ENCODE data around the gene PTPRZ1. TPM values are rescaled to one million over a fixed set of nuclear protein-coding genes. Genes with fewer than 3 reads are reported as not detected.

Gene PTPRZ1
- total and polyA plus RNA-seq, 2 of the 13 experiments (the other 11 are each of a cell fraction or from before 2014, with no cell fraction given): not detected

DNA sequence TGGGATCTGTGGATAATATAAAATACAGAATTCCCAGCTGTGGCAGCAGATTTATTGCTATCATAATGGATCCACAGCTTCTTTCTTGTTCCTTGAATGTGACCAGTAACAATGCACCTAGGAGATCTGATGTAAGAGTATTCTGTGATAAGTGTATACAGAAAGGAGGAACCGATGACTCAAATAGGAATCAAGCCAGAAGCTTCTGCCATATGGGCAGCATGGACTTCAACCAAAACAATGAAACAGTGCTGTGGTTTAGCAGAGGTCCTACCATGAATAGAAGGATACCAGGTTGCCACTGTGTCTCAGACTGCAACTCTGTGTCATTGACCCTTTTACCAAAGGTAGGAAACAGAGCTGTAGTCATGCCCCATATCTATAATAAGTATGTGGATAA is 81.8 kb downstream of the PTPRZ1 start (continued):
- TF ChIP-seq ZNF234 (CRISPR knock-in tag; conservative IDR thresholded peaks at IDR 0.05): no peak
- TF ChIP-seq NONO (IDR thresholded peaks at IDR 0.05): no peak
- no peak for TF ChIP-seq NONO (CRISPR knock-in tag; conservative IDR thresholded peaks at IDR 0.05)
- TF ChIP-seq ZFP36L2 (CRISPR knock-in tag; IDR thresholded peaks at IDR 0.05): no peak
- TF ChIP-seq RARA (CRISPR knock-in tag; IDR thresholded peaks at IDR 0.05): no peak
- no peak for TF ChIP-seq ZNF839 (CRISPR knock-in tag; IDR thresholded peaks at IDR 0.05; ENCODE audit: borderline replicate concordance)

DNA sequence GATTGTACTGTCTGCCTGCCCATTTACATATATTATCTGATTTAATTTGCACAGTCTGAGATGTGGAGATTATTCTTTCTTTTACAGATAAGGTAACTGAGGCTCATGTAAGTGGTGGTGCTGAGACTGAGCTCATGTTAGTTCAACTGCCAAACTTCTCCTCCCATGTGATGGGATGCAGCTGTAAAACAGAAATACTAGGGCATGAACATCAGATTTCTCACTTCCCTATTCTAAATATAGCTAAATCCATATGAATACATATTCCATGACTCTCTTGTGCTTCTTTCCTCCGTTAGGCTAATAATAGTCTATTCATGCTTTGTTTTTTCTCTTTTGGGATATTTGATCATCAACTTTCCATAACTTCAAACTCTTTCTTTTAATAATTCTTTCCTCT is 84.7 kb downstream of the PTPRZ1 start:
- no peaks in the 10 kb centered on the region for H3K27me3 ChIP-seq (ENCODE audit: control insufficient read depth in 1 of 2, insufficient read depth in 2 of 2, low read length in 2 of 2)
- no peak overlapping the region for H3K27ac ChIP-seq (ENCODE audit: extremely low read length, insufficient read depth, low read length)
- no peaks in the 10 kb centered on the region for H3K79me2 ChIP-seq (ENCODE audit: insufficient read depth, low read length)
- ChIA-PET POLR2A (no interaction called here), CTCF (ENCODE audit: low intra/inter-chr PET ratio, low total read pairs) (no interaction called here)
- H4K20me1 ChIP-seq (ENCODE audit: insufficient read depth, low read length): no peaks in the 10 kb centered on the region
- H3K4me1 ChIP-seq (ENCODE audit: insufficient read depth, low read length): no peaks in the 10 kb centered on the region
- no TSS peak for BruUV-seq (replicated peaks)
- TF ChIP-seq, protein P1, sequence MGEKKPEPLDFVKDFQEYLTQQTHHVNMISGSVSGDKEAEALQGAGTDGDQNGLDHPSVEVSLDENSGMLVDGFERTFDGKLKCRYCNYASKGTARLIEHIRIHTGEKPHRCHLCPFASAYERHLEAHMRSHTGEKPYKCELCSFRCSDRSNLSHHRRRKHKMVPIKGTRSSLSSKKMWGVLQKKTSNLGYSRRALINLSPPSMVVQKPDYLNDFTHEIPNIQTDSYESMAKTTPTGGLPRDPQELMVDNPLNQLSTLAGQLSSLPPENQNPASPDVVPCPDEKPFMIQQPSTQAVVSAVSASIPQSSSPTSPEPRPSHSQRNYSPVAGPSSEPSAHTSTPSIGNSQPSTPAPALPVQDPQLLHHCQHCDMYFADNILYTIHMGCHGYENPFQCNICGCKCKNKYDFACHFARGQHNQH (CRISPR knock-in tag; IDR thresholded peaks at IDR 0.05): no peak
- TF ChIP-seq SMAD3 (CRISPR knock-in tag; IDR thresholded peaks at IDR 0.05): no peak
- TF ChIP-seq NFE2L2 (IDR thresholded peaks at IDR 0.05; ENCODE audit: low read length): no peak
- no peak for TF ChIP-seq ZNF24 (IDR thresholded peaks at IDR 0.05)
- no peak for TF ChIP-seq MEIS1 (CRISPR knock-in tag; IDR thresholded peaks at IDR 0.05; ENCODE audit: borderline replicate concordance)
- TF ChIP-seq, protein P2, sequence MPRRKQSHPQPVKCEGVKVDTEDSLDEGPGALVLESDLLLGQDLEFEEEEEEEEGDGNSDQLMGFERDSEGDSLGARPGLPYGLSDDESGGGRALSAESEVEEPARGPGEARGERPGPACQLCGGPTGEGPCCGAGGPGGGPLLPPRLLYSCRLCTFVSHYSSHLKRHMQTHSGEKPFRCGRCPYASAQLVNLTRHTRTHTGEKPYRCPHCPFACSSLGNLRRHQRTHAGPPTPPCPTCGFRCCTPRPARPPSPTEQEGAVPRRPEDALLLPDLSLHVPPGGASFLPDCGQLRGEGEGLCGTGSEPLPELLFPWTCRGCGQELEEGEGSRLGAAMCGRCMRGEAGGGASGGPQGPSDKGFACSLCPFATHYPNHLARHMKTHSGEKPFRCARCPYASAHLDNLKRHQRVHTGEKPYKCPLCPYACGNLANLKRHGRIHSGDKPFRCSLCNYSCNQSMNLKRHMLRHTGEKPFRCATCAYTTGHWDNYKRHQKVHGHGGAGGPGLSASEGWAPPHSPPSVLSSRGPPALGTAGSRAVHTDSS (CRISPR knock-in tag; conservative IDR thresholded peaks at IDR 0.05): no peak
- no peak for TF ChIP-seq EP300 (IDR thresholded peaks at IDR 0.05; ENCODE audit: low read depth in 2 of 2, low read length in 2 of 2)
- TF ChIP-seq EP300 (CRISPR knock-in tag; IDR thresholded peaks at IDR 0.05; ENCODE audit: borderline replicate concordance): no peak
- no peak for TF ChIP-seq MAFF (IDR thresholded peaks at IDR 0.05; ENCODE audit: low read depth, low read length)
- ATAC-seq: no peak
- no peak for FAIRE-seq
- no peak overlapping the region for H3K4me2 ChIP-seq (ENCODE audit: low read depth, low read length)
- intact Hi-C loops (cut with micrococcal nuclease; ENCODE audit: unreplicated experiment): no loop called here
- H3K4me3 ChIP-seq (replicated peaks in 1 of 3; ENCODE audit: insufficient read depth in 1 of 3, low read depth in 2 of 3, low read length in 3 of 3): no peak overlapping the region
- H3K9ac ChIP-seq (ENCODE audit: insufficient read depth, low read depth, low read length): no peak overlapping the region
- no peak overlapping the region for H2AFZ ChIP-seq (ENCODE audit: low read length)
- in situ Hi-C loops (cut with HindIII; ENCODE audit: extremely low pct_ligation_motif_present, low pct_unique_long_range_greater_than_20kb): no loop called here
- H3K36me3 ChIP-seq (replicated peaks in 1 of 2; ENCODE audit: control insufficient read depth in 1 of 2, insufficient read depth in 2 of 2, low read length in 2 of 2): no peaks in the 10 kb centered on the region
- H3K9me3 ChIP-seq (ENCODE audit: low read length): no peaks in the 10 kb centered on the region
- no peak for DNase-seq (ENCODE audit: low spot score)
- WGBS (ENCODE audit: low lambda C conversion rate): 0% methylated on average over 1 of the region's 1 CpG
